ENCODE measurements around the gene SHROOM3.

- TF ChIP-seq RNF2 (conservative IDR thresholded peaks at IDR 0.05; ENCODE audit: low read depth) (no peak), ZNF318 (CRISPR knock-in tag; IDR thresholded peaks at IDR 0.05) (no peak), SP2 (CRISPR knock-in tag; IDR thresholded peaks at IDR 0.05) (no peak)
Observed at GRCh38 chr4:76649086-76649485, 214.1 kb downstream of the SHROOM3 start.

All from HepG2 (cell line).